GM12873 (cell line): ENCODE results near the gene CTF1.

ENCODE experiments used
- TF ChIP-seq, protein P1 (sequence below): IDR thresholded peaks from 2 replicates; pipeline ENCODE4 v1.5.1; 2012; ENCODE audit warnings: low read depth, mild to moderate bottlenecking, moderate library complexity, low read length, control low read depth; ENCODE audit not compliant: insufficient read depth; ENCODE audit errors: missing control alignments

Gene CTF1

DNA sequence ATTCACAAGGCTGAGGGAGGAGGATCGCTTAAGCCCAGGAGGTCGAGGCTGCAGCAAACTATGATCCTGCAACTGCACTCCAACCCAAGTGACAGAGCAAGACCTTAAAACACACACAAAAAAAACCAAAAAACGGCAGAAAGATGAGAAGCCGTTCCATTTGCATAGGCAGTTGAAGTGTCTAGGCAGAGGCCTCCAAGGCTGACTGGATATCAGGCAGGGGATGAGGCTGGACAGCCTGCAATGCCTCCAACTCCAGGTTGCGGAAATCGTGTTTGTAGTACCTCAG is 25.0 kb downstream of the CTF1 start:
- TF ChIP-seq, protein P1, sequence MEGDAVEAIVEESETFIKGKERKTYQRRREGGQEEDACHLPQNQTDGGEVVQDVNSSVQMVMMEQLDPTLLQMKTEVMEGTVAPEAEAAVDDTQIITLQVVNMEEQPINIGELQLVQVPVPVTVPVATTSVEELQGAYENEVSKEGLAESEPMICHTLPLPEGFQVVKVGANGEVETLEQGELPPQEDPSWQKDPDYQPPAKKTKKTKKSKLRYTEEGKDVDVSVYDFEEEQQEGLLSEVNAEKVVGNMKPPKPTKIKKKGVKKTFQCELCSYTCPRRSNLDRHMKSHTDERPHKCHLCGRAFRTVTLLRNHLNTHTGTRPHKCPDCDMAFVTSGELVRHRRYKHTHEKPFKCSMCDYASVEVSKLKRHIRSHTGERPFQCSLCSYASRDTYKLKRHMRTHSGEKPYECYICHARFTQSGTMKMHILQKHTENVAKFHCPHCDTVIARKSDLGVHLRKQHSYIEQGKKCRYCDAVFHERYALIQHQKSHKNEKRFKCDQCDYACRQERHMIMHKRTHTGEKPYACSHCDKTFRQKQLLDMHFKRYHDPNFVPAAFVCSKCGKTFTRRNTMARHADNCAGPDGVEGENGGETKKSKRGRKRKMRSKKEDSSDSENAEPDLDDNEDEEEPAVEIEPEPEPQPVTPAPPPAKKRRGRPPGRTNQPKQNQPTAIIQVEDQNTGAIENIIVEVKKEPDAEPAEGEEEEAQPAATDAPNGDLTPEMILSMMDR: no peak

DNA sequence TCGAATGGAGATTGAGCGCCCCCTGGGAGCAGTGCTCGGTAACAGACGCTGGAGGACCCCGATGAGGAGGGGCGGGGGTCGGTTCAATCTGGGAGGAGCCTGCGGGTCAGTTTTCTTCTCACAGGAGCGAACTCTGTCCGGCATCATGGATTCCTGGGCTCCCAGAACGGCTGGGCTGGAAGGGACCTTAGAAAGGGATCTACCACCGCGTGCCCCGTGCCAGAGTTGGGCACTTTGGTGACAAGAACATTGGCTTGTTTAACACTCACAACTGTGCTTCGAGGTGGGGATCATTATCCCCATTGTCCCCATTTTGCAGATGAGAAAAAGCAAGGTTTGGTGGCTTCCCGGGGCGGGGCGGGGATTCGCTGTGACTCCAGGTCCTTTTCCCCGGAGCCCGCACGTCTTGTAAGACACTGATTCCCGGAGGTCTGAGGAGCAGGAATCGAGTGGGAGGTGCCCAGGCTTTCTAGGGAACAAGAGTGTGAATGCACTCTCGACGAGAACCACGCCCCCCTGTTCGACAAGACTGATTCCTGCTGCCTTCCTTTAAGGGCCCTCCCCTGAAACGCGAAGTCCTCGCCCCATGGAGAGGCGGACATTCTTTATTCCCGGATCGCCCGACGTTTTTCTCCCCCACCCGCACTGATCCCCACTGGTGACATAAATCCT is 25.5 kb downstream of the CTF1 start:
- TF ChIP-seq, protein P1: peak; percentile 93

DNA sequence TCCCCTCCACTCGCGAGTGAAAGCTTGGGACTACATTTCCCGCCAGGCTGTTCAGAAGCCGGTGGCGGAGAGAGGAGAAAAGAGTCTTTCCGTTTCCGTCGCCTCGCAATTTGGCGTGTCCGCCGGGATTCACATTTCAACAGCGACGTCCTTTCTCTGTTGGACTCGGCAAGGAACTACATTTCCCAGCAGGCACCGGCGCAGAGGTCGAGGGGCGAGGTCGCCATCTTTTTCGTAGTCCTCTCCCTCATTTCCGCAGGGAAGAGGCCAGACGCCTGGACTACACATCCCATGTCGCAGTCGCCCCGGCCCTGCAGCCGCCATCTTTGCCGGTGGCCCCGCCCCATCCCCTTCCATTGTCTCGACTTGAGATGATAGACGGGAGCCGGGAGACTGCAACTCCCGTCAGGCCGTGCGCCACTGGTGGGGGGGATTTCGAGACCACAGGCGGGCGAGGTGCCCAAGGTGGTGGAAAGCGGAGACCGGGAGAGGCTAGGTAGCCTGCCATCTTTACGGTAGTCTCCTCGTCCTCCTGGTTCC is 26.1 kb downstream of the CTF1 start:
- TF ChIP-seq, protein P1: no peak

DNA sequence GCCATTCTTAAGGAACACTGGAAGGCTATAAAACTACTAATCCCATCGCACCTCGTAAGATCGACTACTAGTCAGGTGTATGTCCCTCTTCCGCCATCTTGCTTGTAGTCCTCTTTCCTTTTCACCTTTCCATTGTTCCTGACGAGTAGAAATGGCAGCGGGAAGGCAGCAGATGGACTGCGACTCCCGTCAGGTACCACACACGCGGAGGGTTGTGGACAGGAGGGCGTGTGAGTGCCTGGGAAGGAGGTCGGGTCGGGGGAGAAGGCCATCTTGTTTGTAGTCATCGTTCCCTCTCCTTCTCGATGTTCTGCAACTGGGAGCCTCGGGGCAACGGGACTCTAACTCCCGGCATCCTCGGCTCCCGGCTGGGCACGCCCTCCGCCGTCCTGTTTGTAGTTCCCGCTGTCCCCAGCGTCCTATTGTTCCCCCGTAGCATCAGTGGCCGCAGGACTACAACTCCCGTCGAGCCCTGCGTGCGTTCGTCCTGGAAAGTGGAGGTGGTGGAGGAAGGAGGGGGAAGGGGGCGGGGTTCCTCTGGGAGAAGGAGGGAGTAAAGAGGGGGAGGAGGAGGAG is 26.6 kb downstream of the CTF1 start:
- TF ChIP-seq, protein P1: no peak

DNA sequence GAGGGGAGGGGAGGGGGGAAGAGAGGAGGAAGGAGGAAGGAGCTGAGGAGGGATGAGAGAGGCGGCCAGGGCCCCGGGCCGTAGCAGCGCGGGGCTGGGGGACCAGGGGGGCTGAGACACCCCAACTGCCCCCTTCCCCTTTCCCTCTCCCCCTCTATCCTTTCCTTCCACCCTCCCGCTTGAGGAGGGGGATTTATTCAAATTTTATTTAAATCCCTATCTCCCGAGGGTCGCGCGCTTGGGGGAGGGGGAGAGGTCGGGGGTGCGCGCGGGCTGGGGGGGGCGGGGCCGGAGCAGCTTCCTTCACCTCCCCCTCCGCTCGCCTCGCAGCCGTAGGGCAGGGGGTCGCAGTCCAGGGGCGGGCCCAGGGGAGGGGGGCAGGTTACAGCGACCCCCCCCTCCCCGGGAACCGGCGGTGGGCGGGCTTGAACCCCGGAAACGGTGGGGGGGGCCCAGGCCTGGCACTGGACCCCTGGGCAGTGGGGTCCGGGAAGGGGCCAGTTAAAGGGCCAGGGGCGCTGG is 27.2 kb downstream of the CTF1 start, which contains the start of gene FBXL19:
FBXL19 (plus strand) TSS at position 19 of the 522 bp plus-strand sequence. CDS start 2,183 bp downstream, outside the sequence.
- TF ChIP-seq, protein P1: no peak

DNA sequence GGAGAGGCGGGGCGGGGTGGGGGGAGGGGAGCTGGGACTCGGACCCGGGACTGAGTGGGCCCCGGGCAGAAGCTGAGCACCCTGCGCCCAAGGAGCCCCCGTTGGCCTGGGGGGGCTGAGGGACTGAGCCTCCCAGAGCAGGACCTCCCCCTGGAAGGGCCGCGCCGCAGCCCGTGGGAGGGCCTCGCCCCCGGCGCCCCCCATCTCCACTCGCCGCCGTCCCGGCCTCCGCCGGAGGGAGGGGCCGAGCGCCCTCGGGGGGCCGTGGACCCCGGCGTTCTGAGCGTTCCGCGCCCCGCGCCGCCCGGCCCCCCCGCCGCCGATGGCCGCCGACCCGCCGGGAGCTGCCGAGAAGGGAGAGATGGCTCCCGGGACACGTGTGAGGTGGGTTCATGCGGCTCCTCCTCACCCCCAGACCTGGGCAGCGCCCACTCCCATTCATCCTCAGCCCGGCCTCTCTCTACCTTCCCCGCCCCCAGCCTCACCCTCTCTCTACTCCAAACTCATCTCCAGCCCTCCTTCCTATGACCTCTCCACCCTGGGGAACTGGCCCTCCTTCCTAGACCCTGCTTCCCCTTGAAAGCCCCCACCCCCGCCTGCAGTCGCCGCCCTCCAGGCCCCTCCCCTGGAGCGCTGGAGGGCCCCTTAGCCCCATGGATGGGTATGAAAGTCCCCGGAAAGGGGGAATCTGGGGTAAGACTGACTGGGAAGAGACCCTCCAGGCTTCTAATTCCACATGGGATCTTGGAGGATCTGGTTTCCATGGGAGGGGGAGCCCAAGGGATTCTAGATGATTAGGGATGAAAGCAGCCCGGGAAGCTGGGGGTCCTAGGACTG is 27.9 kb downstream of the CTF1 start:
- TF ChIP-seq, protein P1: no peak
